H1 (cell line): ENCODE results near the gene APOC1. TPM values are rescaled to one million over a fixed set of nuclear protein-coding genes. Genes with fewer than 3 reads are reported as not detected.

ENCODE experiments used
- EZH2 ChIP-seq: fragments of 200-600 bp; sonication (generic); IDR thresholded peaks from 2 replicates; pipeline ENCODE4 v1.7.1; 2012; ENCODE audit warnings: low read depth, mild to moderate bottlenecking, moderate library complexity, low read length, inconsistent platforms; ENCODE audit not compliant: severe bottlenecking
- JUND ChIP-seq: IDR thresholded peaks from 2 replicates; pipeline ENCODE4 v1.6.1; 2011; ENCODE audit warnings: mild to moderate bottlenecking, improper control_type of control experiment, low read length
- RBBP5 ChIP-seq: IDR thresholded peaks from 2 replicates; pipeline ENCODE4 v1.7.1; 2012; ENCODE audit warnings: low read depth, mild to moderate bottlenecking, inconsistent platforms, low read length, moderate library complexity, borderline replicate concordance
- RNF2 ChIP-seq: fragments of 200-900, 300-1000 bp; sonication (generic); IDR thresholded peaks from 2 replicates; pipeline ENCODE4 v1.7.1; 2016; ENCODE audit warnings: borderline replicate concordance, low read depth, mild to moderate bottlenecking, antibody characterized with exemption, low read length; ENCODE audit not compliant: poor library complexity, severe bottlenecking; ENCODE audit errors: missing control alignments
- polyA plus RNA-seq, 7 experiments: library from polyadenylated mRNA; depleted of rRNA in 3 of 7; stranded (reverse) in 5 of 7; unstranded in 2 of 7; fragments of >200 nt in 5 of 7; fragments of 200-250 nt in 2 of 7; gene quantifications; 1 replicate in 5 of 7; 2 replicates in 1 of 7; 4 replicates in 1 of 7; pipeline versions ENCODE4 v1.2.1 to v1.2.3, GENCODE V29; 2011 to 2013; ENCODE audit warnings: missing spikeins in 2 of 7, mixed read lengths in 2 of 7
- total RNA-seq: library from RNA; stranded (reverse); fragmentation: NEBNext Ultra II Directional; extraction: Animal tissue kit (Norgen Biotek cat#: 25700); gene quantifications from 2 replicates; pipeline ENCODE4 v1.2.1, GENCODE V29; 2021

APOC1 gene
- total and polyA plus RNA-seq, 2 of the 8 experiments (the other 6 are each of a cell fraction or from before 2014, with no cell fraction given) = 55.8 to 78.2 TPM

- TF ChIP-seq JUND = no peak
- no peak for TF ChIP-seq EZH2
- no peak for TF ChIP-seq RNF2
- TF ChIP-seq RBBP5 = no peak
These were observed 11.2 kb upstream of the APOC1 start (continued) for GRCh38 chr19:44903216-44903601.
